ENCODE results near the gene PRKCA. TPM values are rescaled to one million over a fixed set of nuclear protein-coding genes. Genes with fewer than 3 reads are reported as not detected.

Gene PRKCA
- total RNA-seq, 1 donor from 2014 or later = 5.6 TPM

DNA sequence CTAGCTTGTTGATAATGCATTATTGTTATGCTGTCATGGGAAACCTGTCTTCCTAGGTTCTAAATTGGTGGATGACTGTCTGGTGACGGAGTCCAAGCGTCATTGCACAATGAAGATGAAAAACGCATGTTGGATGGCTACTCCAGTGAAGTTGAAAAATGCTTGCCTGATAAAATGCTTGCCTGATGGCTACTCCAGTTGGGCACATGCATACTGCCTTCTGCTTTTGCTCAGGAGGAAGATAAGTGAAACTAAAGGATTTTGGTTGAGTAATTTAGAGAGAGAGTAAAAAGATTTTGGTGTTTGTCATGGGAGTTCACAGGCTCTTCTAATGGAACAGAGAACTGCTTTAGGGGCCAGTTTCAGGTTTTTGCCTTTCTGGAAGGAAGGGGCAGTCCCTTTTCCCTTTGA is 118.6 kb downstream of the PRKCA start:
- DNase-seq = no peak
- Histone ChIP-seq H3K4me3 (no peak overlapping the region), H3K4me1 (peaks cover 5% of the 10 kb centered on the region), H3K27ac (replicated peaks) (no peak overlapping the region), H3K9me3 (replicated peaks) (no peaks in the 10 kb centered on the region), H3K36me3 (no peaks in the 10 kb centered on the region), H3K27me3 (ENCODE audit: low read depth) (no peaks in the 10 kb centered on the region)
- intact Hi-C loops (cut with micrococcal nuclease) = no loop called here
- TF ChIP-seq, protein P1, sequence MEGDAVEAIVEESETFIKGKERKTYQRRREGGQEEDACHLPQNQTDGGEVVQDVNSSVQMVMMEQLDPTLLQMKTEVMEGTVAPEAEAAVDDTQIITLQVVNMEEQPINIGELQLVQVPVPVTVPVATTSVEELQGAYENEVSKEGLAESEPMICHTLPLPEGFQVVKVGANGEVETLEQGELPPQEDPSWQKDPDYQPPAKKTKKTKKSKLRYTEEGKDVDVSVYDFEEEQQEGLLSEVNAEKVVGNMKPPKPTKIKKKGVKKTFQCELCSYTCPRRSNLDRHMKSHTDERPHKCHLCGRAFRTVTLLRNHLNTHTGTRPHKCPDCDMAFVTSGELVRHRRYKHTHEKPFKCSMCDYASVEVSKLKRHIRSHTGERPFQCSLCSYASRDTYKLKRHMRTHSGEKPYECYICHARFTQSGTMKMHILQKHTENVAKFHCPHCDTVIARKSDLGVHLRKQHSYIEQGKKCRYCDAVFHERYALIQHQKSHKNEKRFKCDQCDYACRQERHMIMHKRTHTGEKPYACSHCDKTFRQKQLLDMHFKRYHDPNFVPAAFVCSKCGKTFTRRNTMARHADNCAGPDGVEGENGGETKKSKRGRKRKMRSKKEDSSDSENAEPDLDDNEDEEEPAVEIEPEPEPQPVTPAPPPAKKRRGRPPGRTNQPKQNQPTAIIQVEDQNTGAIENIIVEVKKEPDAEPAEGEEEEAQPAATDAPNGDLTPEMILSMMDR (IDR thresholded peaks at IDR 0.05; ENCODE audit: borderline replicate concordance) = no peak

DNA sequence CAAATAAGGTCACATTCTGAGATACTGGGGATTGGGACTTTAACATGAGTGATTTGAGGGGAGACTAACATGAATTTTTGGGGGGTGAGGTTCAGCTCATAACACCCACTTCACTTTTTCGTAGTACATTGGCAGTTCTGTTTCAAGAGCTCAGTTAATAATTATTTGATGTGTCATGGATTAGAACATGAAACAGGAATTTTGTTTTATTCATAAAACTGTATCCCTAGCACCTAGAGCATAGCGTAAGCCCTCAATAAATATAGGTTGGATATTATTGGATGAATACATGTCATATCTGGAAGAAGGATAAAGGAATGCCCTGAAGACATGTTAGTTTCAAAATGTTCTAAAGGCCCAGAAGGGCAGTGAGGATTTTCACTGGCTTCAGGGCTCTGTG is 119.8 kb downstream of the PRKCA start:
- TF ChIP-seq, protein P1 (IDR thresholded peaks at IDR 0.05; ENCODE audit: borderline replicate concordance) = no peak
- no peak overlapping the region for H3K4me3 ChIP-seq
- H3K27me3 ChIP-seq (ENCODE audit: low read depth) = no peaks in the 10 kb centered on the region
- no peaks in the 10 kb centered on the region for H3K9me3 ChIP-seq (replicated peaks)
- no peak overlapping the region for H3K27ac ChIP-seq (replicated peaks)
- no peak for DNase-seq
- intact Hi-C loops (cut with micrococcal nuclease) = no loop called here
- H3K4me1 ChIP-seq = peaks cover 5% of the 10 kb centered on the region
- no peaks in the 10 kb centered on the region for H3K36me3 ChIP-seq

DNA sequence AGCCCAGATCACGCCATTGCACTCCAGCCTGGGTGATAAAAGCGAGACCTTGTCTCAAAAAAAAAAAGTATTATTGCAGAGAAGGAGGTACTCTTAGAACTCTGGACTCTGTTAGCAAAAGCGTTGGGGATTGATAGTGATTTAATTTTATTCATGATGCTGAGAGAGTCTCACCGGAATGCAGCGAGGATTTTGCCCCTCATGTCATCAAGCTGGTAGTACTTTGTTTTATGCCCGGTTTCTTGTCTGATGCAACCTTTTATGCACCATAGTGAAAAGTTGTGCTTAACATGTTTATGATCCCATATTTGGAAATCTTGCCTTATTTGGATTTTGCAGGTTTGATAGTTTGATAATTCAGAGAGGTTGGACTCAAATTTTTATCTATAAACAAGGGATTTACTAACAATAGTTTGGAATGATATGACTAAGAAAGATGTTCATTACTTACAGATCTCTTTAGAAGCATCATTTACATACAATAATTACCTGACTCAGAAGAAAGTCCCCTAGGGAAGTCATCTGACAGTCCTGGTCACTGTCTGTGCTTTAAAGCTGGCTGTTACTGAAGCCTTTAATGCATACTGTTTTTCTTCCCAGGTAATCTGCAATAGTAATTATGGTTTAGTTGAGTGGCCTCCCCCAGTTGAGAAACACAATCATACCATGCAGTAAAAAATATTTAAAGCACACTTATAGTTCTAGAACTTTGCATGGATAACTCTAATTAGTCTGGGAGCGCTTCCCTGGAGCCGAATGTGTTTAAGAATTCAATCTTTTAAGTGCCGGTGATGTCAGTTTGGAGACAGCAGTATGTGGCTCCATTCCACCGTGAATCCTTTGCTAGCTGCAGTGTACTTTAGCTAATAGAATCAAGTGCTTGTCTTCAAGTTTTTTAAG is 120.9 kb downstream of the PRKCA start:
- intact Hi-C loops (cut with micrococcal nuclease) = no loop called here
- no peak for DNase-seq
- Histone ChIP-seq H3K27ac (replicated peaks) (no peak overlapping the region), H3K4me3 (no peak overlapping the region), H3K27me3 (ENCODE audit: low read depth) (no peaks in the 10 kb centered on the region), H3K4me1 (peaks cover 5% of the 10 kb centered on the region), H3K9me3 (replicated peaks) (no peaks in the 10 kb centered on the region), H3K36me3 (no peaks in the 10 kb centered on the region)
- TF ChIP-seq, protein P1 (IDR thresholded peaks at IDR 0.05; ENCODE audit: borderline replicate concordance) = no peak

DNA sequence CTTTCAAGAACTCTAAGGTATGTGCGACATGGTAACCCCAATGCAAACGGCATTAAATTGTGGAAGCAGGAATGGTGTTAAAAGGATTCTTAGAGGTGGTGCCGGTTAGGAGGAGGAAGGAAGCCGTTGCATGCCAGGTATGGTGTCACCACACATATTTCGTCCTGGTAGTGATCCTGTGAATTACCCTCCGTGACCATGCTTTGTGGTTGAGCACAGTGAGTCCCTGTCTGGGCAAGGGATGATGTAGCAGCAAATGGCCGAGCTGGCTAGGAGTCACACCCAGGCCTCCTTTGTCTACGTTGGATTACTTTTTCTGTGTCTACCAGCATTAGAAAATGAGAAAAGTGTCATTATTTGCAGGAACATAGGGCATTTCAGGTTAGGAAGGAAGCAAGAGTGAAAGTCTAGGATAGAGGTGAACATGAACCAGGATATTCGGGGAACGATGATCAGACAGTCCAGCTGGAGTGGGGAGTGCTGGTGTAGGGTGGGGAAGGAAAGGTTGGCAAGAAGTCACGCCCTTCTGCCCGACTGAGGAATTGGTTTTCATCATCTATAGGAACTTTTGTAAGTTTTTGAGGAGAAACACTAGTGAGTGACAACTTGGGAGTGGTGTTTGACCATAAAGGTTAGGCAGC is 123.5 kb downstream of the PRKCA start:
- DNase-seq = no peak
- no peaks in the 10 kb centered on the region for H3K27me3 ChIP-seq (ENCODE audit: low read depth)
- peaks cover 5% of the 10 kb centered on the region for H3K4me1 ChIP-seq
- no peaks in the 10 kb centered on the region for H3K9me3 ChIP-seq (replicated peaks)
- H3K4me3 ChIP-seq = no peak overlapping the region
- intact Hi-C loops (cut with micrococcal nuclease) = no loop called here
- TF ChIP-seq, protein P1 (IDR thresholded peaks at IDR 0.05; ENCODE audit: borderline replicate concordance) = no peak
- no peak overlapping the region for H3K27ac ChIP-seq (replicated peaks)
- H3K36me3 ChIP-seq = no peaks in the 10 kb centered on the region

DNA sequence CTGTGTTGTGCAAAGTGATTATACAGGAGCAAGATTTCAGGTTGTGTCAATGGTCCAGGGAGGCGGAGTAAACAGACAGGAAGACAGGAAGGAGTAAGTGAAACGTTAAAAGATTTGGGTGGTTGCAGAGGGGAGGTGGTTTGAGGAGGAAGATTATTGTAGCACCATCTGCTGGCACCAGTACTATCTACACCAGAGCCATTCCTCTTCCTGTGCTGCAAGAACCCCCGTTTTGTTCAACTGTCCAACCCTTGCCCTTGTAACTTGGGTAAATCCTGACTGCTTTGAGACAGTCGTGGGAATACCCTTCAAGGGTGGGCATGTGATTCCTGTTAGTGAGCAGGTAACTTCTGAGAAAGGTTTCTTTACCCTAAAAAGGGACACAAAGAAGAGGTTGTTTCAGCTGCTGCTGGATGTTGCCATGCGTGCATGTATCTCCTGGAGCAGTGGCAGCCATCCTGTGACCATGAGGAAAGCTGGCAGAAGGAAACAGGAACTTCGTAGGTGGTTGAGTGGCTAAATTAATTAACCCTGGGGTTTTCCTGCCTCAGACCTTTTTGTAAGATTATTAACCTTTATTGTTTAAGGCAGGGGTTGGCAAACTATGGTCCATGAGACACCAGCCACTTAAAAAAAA is 124.1 kb downstream of the PRKCA start:
- Histone ChIP-seq H3K4me3 (no peak overlapping the region), H3K4me1 (peaks cover 5% of the 10 kb centered on the region), H3K36me3 (no peaks in the 10 kb centered on the region), H3K27me3 (ENCODE audit: low read depth) (no peaks in the 10 kb centered on the region), H3K27ac (replicated peaks) (no peak overlapping the region), H3K9me3 (replicated peaks) (no peaks in the 10 kb centered on the region)
- intact Hi-C loops (cut with micrococcal nuclease) = no loop called here
- no peak for DNase-seq
- TF ChIP-seq, protein P1 (IDR thresholded peaks at IDR 0.05; ENCODE audit: borderline replicate concordance) = peak; percentile 26
